Right lobe of liver (tissue), 4 donors: ENCODE measurements around the gene KCNA5.

ENCODE experiments used
- POLR2A ChIP-seq: fragments of 450-650 bp; IDR thresholded peaks from one replicate; pipeline ENCODE4 v1.6.1; 2017; ENCODE audit warnings: antibody characterized with exemption, mild to moderate bottlenecking
- TF ChIP-seq, protein P1 (sequence below), 4 donors: fragments of 200-600 bp in 3 of 4; fragments of 450-650 bp in 1 of 4; IDR thresholded peaks; one replicate each; pipeline versions ENCODE4 v1.5.1 to v1.8.0; 2016 to 2022; ENCODE audit warnings: antibody characterized with exemption in 4 of 4, mild to moderate bottlenecking in 2 of 4
- donor health status: DM: no; HTN: no; CAD: no.
- donor health status: DM: no; HTN: no; CAD: no.
- donor health status: DM: no; HTN: yes; CAD: no.

DNA sequence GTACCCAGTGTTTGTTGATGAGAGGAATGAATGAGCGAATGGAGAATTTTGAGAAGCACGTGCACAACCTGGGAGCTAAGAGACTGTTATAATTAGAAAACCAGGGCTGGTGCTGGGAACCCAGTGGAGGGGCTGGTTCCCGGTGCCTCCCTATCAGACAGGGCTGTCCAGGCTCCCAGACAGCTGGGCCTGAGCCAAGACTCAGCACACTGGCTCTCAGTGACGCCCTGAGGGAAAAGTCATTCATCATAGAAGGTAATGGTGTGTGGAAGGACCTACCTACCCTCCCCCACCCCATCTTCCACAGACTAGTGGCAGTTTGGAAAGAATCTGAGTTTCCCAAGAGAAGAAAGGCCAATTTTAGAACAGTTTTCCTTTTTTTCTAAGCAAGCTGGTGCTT, 34.7 kb downstream of the KCNA5 start:
- TF ChIP-seq, protein P1, sequence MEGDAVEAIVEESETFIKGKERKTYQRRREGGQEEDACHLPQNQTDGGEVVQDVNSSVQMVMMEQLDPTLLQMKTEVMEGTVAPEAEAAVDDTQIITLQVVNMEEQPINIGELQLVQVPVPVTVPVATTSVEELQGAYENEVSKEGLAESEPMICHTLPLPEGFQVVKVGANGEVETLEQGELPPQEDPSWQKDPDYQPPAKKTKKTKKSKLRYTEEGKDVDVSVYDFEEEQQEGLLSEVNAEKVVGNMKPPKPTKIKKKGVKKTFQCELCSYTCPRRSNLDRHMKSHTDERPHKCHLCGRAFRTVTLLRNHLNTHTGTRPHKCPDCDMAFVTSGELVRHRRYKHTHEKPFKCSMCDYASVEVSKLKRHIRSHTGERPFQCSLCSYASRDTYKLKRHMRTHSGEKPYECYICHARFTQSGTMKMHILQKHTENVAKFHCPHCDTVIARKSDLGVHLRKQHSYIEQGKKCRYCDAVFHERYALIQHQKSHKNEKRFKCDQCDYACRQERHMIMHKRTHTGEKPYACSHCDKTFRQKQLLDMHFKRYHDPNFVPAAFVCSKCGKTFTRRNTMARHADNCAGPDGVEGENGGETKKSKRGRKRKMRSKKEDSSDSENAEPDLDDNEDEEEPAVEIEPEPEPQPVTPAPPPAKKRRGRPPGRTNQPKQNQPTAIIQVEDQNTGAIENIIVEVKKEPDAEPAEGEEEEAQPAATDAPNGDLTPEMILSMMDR (IDR thresholded peaks at IDR 0.05): no peak
- TF ChIP-seq POLR2A: no peak
